WTC11 (cell line): ENCODE data around the gene ACVR1. TPM values are rescaled to one million over a fixed set of nuclear protein-coding genes. Genes with fewer than 3 reads are reported as not detected.

Experiments
- ATAC-seq: fragments of 200-7000 bp; cut with Tn5 transposase; 2 replicates; pipeline ENCODE4 v1.10.0; 2021; ENCODE audit warnings: mild to moderate bottlenecking, moderate library complexity
- CTCF ChIA-PET: fragments of 300-600 bp; sonication (Branson Sonifier 250); formaldehyde crosslinking; loops from one replicate; lab custom pipeline; 2021; ENCODE audit warnings: antibody characterized with exemption; lab: Charles Lee
- POLR2A ChIA-PET: fragments of 350-600 bp; sonication (Branson Sonifier 250); formaldehyde crosslinking; loops from one replicate; lab custom pipeline; 2021; ENCODE audit warnings: antibody characterized with exemption; lab: Charles Lee
- DNase-seq: peaks from one replicate; pipeline ENCODE4 v3.0.0; 2021; ENCODE audit warnings: low spot score
- H3K27ac Mint-ChIP-seq: 2 replicates; pipeline ENCODE4 v1.8.0; 2021; ENCODE audit warnings: mixed read lengths
- H3K27me3 Mint-ChIP-seq: 2 replicates; pipeline ENCODE4 v1.8.0; 2021; ENCODE audit warnings: low read depth, mild to moderate bottlenecking, moderate library complexity, mixed read lengths
- H3K36me3 Mint-ChIP-seq: 2 replicates; pipeline ENCODE4 v1.8.0; 2021; ENCODE audit warnings: mixed read lengths
- H3K4me1 Mint-ChIP-seq: 2 replicates; pipeline ENCODE4 v1.8.0; 2022; ENCODE audit warnings: mixed read lengths
- H3K4me3 Mint-ChIP-seq: 2 replicates; pipeline ENCODE4 v1.8.0; 2021; ENCODE audit warnings: mild to moderate bottlenecking, moderate library complexity, mixed read lengths
- H3K9me3 Mint-ChIP-seq: 2 replicates; pipeline ENCODE4 v1.8.0; 2021; ENCODE audit warnings: mixed read lengths
- ATF1 ChIP-seq: sonication (generic); formaldehyde crosslinking; IDR thresholded peaks from 2 replicates; pipeline ENCODE4 v1.8.1; 2023; ENCODE audit warnings: mild to moderate bottlenecking, moderate library complexity, missing genetic modification reagents
- CREM ChIP-seq: sonication (generic); formaldehyde crosslinking; IDR thresholded peaks from 2 replicates; pipeline ENCODE4 v1.8.1; 2022; ENCODE audit warnings: mild to moderate bottlenecking, missing genetic modification reagents, moderate library complexity
- EMX1 ChIP-seq: fragments of 250-450 bp; sonication (Bioruptor Pico); IDR thresholded peaks from 2 replicates; pipeline ENCODE4 v1.8.0; 2021; ENCODE audit warnings: mild to moderate bottlenecking
- ETV6 ChIP-seq: sonication (generic); formaldehyde crosslinking; IDR thresholded peaks from 2 replicates; pipeline ENCODE4 v1.8.1; 2022; ENCODE audit warnings: mild to moderate bottlenecking, missing genetic modification reagents
- GABPB1 ChIP-seq: sonication (generic); formaldehyde crosslinking; IDR thresholded peaks from 2 replicates; pipeline ENCODE4 v1.8.1; 2023; ENCODE audit warnings: mild to moderate bottlenecking, missing genetic modification reagents
- GRHL2 ChIP-seq: fragments of 250-450 bp; sonication (Bioruptor Pico); IDR thresholded peaks from 2 replicates; pipeline ENCODE4 v1.8.0; 2022; ENCODE audit warnings: mild to moderate bottlenecking, moderate library complexity; ENCODE audit not compliant: insufficient replicate concordance, severe bottlenecking
- JAZF1 ChIP-seq: fragments of 250-450 bp; sonication (Bioruptor Pico); IDR thresholded peaks from 2 replicates; pipeline ENCODE4 v1.9.0; 2021; ENCODE audit warnings: moderate library complexity, mild to moderate bottlenecking, inconsistent platforms
- JUN ChIP-seq: sonication (generic); formaldehyde crosslinking; IDR thresholded peaks from 2 replicates; pipeline ENCODE4 v1.8.0; 2023; ENCODE audit warnings: mild to moderate bottlenecking, missing genetic modification reagents
- MYBL2 ChIP-seq: sonication (generic); formaldehyde crosslinking; IDR thresholded peaks from 2 replicates; pipeline ENCODE4 v1.8.1; 2023; ENCODE audit warnings: mild to moderate bottlenecking, moderate library complexity, missing genetic modification reagents
- NFYB ChIP-seq: sonication (generic); formaldehyde crosslinking; conservative IDR thresholded peaks from 2 replicates; pipeline ENCODE4 v1.8.0; 2022; ENCODE audit warnings: low read depth, missing genetic modification reagents
- NR2C2 ChIP-seq: sonication (generic); formaldehyde crosslinking; IDR thresholded peaks from 2 replicates; pipeline ENCODE4 v1.8.0; 2022; ENCODE audit warnings: mild to moderate bottlenecking, missing genetic modification reagents
- NR3C1 ChIP-seq: sonication (generic); formaldehyde crosslinking; conservative IDR thresholded peaks from 2 replicates; pipeline ENCODE4 v1.8.1; 2023; ENCODE audit warnings: low read depth, mild to moderate bottlenecking, missing genetic modification reagents
- PRRX2 ChIP-seq: fragments of 250-450 bp; sonication (Bioruptor Pico); IDR thresholded peaks from 2 replicates; pipeline ENCODE4 v1.8.0; 2021; ENCODE audit warnings: mild to moderate bottlenecking
- RELA ChIP-seq: sonication (generic); formaldehyde crosslinking; IDR thresholded peaks from 2 replicates; pipeline ENCODE4 v1.8.1; 2022; ENCODE audit warnings: missing genetic modification reagents, mild to moderate bottlenecking, borderline replicate concordance
- RORB ChIP-seq: fragments of 250-450 bp; sonication (Bioruptor Pico); IDR thresholded peaks from 2 replicates; pipeline ENCODE4 v1.9.0; 2021; ENCODE audit warnings: mild to moderate bottlenecking
- SOX15 ChIP-seq: fragments of 250-450 bp; sonication (Bioruptor Pico); IDR thresholded peaks from 2 replicates; pipeline ENCODE4 v1.9.0; 2021; ENCODE audit warnings: mild to moderate bottlenecking
- TEAD1 ChIP-seq: sonication (generic); formaldehyde crosslinking; IDR thresholded peaks from 2 replicates; pipeline ENCODE4 v1.8.0; 2022; ENCODE audit warnings: mild to moderate bottlenecking, missing genetic modification reagents
- ZNF121 ChIP-seq: sonication (generic); formaldehyde crosslinking; IDR thresholded peaks from 2 replicates; pipeline ENCODE4 v1.8.0; 2023; ENCODE audit warnings: missing genetic modification reagents
- ZNF232 ChIP-seq: sonication (generic); formaldehyde crosslinking; IDR thresholded peaks from 2 replicates; pipeline ENCODE4 v1.8.0; 2022; ENCODE audit warnings: mild to moderate bottlenecking, missing genetic modification reagents
- ZNF423 ChIP-seq: fragments of 250-450 bp; sonication (Bioruptor Pico); IDR thresholded peaks from 2 replicates; pipeline ENCODE4 v2.1.2; 2022; ENCODE audit warnings: mild to moderate bottlenecking, moderate library complexity
- total RNA-seq: library from RNA; stranded (reverse); gene quantifications from 3 replicates; pipeline ENCODE4 v1.2.3, GENCODE V29; 2021
- TF ChIP-seq, protein P1 (sequence below): fragments of 250-450 bp; sonication (Bioruptor Pico); IDR thresholded peaks from 2 replicates; pipeline ENCODE4 v1.9.0; 2021; ENCODE audit warnings: mild to moderate bottlenecking, borderline replicate concordance
- TF ChIP-seq, protein P2 (sequence below): sonication (generic); formaldehyde crosslinking; IDR thresholded peaks from 2 replicates; pipeline ENCODE4 v1.8.1; 2022; ENCODE audit warnings: mild to moderate bottlenecking, missing genetic modification reagents, moderate library complexity, borderline replicate concordance
- TF ChIP-seq, protein P3 (sequence below): sonication (generic); formaldehyde crosslinking; IDR thresholded peaks from 2 replicates; pipeline ENCODE4 v1.8.0; 2022; ENCODE audit warnings: mild to moderate bottlenecking, missing genetic modification reagents
- TF ChIP-seq, protein P4 (sequence below): sonication (generic); formaldehyde crosslinking; IDR thresholded peaks from 2 replicates; pipeline ENCODE4 v1.8.0; 2022; ENCODE audit warnings: mild to moderate bottlenecking, missing genetic modification reagents
- TF ChIP-seq, protein P5 (sequence below): sonication (generic); formaldehyde crosslinking; IDR thresholded peaks from 2 replicates; pipeline ENCODE4 v1.8.1; 2022; ENCODE audit warnings: missing genetic modification reagents, borderline replicate concordance
- TF ChIP-seq, protein P6 (sequence below): sonication (generic); formaldehyde crosslinking; IDR thresholded peaks from 2 replicates; pipeline ENCODE4 v1.8.0; 2022; ENCODE audit warnings: mild to moderate bottlenecking, missing genetic modification reagents

ACVR1 gene
- total RNA-seq, 1 experiment from 2014 or later: 19.2 TPM

DNA sequence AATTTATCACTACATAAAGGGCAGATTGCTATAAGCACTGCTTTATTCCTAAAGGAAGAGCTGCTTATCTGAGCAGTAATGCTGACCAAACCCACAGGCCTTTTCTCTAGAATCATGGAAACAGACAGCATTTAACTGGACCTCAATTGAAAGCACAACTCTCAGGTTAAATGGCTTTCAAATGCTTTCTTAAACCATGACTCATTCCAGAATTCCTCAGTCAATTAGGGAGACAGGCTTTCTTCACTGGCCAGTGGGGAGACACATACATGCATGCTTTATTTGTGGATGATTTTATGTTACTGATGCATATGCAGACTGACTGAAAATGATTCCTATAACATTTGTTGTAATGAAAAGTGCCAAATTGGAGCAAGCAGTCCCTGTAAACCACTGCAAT, 114.6 kb downstream of the ACVR1 start (continued):
- TF ChIP-seq, protein P1, sequence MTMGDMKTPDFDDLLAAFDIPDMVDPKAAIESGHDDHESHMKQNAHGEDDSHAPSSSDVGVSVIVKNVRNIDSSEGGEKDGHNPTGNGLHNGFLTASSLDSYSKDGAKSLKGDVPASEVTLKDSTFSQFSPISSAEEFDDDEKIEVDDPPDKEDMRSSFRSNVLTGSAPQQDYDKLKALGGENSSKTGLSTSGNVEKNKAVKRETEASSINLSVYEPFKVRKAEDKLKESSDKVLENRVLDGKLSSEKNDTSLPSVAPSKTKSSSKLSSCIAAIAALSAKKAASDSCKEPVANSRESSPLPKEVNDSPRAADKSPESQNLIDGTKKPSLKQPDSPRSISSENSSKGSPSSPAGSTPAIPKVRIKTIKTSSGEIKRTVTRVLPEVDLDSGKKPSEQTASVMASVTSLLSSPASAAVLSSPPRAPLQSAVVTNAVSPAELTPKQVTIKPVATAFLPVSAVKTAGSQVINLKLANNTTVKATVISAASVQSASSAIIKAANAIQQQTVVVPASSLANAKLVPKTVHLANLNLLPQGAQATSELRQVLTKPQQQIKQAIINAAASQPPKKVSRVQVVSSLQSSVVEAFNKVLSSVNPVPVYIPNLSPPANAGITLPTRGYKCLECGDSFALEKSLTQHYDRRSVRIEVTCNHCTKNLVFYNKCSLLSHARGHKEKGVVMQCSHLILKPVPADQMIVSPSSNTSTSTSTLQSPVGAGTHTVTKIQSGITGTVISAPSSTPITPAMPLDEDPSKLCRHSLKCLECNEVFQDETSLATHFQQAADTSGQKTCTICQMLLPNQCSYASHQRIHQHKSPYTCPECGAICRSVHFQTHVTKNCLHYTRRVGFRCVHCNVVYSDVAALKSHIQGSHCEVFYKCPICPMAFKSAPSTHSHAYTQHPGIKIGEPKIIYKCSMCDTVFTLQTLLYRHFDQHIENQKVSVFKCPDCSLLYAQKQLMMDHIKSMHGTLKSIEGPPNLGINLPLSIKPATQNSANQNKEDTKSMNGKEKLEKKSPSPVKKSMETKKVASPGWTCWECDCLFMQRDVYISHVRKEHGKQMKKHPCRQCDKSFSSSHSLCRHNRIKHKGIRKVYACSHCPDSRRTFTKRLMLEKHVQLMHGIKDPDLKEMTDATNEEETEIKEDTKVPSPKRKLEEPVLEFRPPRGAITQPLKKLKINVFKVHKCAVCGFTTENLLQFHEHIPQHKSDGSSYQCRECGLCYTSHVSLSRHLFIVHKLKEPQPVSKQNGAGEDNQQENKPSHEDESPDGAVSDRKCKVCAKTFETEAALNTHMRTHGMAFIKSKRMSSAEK (CRISPR knock-in tag): no peak
- TF ChIP-seq, protein P2, sequence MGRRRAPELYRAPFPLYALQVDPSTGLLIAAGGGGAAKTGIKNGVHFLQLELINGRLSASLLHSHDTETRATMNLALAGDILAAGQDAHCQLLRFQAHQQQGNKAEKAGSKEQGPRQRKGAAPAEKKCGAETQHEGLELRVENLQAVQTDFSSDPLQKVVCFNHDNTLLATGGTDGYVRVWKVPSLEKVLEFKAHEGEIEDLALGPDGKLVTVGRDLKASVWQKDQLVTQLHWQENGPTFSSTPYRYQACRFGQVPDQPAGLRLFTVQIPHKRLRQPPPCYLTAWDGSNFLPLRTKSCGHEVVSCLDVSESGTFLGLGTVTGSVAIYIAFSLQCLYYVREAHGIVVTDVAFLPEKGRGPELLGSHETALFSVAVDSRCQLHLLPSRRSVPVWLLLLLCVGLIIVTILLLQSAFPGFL (CRISPR knock-in tag): no peak
- TF ChIP-seq, protein P3, sequence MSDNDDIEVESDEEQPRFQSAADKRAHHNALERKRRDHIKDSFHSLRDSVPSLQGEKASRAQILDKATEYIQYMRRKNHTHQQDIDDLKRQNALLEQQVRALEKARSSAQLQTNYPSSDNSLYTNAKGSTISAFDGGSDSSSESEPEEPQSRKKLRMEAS (CRISPR knock-in tag): no peak
- no peak for TF ChIP-seq ATF1 (CRISPR knock-in tag)

DNA sequence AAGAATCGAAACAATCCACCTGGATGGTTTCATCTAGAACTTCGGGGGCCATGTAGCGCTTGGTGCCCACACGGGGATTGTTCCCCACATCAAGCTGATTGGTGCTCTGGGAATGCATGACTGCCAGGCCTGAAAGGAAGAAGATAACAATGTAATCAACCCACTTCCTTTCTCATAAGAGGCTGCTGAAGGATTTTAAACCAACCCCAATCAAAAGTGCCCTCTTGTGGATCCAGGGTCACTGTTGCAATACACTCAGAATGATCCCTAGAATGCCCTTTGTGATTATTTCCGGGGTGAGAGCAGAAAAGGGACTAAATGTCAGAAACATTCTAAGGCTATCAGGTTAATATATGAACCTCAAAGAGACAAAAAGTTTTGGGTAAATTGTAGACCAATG, 115.2 kb downstream of the ACVR1 start:
- H3K36me3 Mint-ChIP-seq: peaks cover 53% of the 10 kb centered on the region
- H3K4me3 Mint-ChIP-seq: no peak overlapping the region
- peaks cover 44% of the 10 kb centered on the region for H3K4me1 Mint-ChIP-seq
- TF ChIP-seq NFYB (CRISPR knock-in tag) (0 out of 2 replicates have a peak, but pooled peaks have one; percentile 15), NR2C2 (CRISPR knock-in tag) (no peak), ZNF232 (CRISPR knock-in tag) (no peak)
- ATAC-seq (peak; percentile 71), DNase-seq (no peak)
- no peaks in the 10 kb centered on the region for H3K27me3 Mint-ChIP-seq
- peaks cover 30% of the 10 kb centered on the region for H3K9me3 Mint-ChIP-seq
- peak overlapping the region; percentile 61 for H3K27ac Mint-ChIP-seq
- ChIA-PET POLR2A (no interaction called here), CTCF (interaction anchor here (0.7 to 1.8 kb wide), 5 partner anchors 9 to 433 kb away, joined by 3 to 5 read pairs (median 4); partner anchors contain the start of gene ACVR1C)

DNA sequence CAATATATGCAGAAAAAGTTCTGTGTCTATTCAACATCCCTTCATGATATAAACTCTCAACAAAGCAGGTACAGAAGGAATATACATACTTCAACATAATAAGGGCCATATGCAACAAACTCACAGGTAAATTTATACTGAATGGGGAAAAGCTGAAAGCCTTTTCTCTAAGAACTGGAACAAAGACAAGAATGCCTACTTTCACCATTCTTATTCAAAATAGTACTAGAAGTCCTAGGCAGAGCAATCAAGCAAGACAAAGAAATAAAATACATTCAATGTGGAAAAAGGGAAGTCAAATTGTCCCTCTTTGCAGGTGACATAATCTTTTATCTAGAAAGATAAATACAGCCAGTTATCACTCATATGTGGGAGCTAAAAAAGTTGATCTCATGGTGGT, 116.3 kb downstream of the ACVR1 start:
- POLR2A ChIA-PET: no interaction called here
- peaks cover 56% of the 10 kb centered on the region for H3K36me3 Mint-ChIP-seq

DNA sequence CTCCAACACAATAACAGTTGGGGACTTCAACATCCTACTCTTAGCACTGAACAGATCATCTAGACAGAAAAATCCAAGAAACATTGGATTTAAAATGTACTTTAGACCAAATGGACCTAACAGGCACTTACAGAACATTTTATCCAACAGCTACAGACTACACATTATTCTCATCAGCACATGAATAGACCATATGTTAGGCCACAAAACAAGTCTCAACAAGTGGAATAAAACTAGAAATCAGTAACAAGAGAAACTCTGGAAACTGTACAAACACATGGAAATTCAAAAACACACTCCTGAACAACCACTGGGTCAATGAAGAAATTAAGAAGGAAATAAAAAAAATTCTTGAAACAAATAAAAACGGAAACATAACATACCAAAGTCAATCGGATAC, 117.5 kb downstream of the ACVR1 start:
- H3K9me3 Mint-ChIP-seq: peaks cover 40% of the 10 kb centered on the region
- TF ChIP-seq, protein P2 (CRISPR knock-in tag): no peak
- TF ChIP-seq TEAD1 (CRISPR knock-in tag): no peak
- TF ChIP-seq RELA: no peak
- TF ChIP-seq, protein P4, sequence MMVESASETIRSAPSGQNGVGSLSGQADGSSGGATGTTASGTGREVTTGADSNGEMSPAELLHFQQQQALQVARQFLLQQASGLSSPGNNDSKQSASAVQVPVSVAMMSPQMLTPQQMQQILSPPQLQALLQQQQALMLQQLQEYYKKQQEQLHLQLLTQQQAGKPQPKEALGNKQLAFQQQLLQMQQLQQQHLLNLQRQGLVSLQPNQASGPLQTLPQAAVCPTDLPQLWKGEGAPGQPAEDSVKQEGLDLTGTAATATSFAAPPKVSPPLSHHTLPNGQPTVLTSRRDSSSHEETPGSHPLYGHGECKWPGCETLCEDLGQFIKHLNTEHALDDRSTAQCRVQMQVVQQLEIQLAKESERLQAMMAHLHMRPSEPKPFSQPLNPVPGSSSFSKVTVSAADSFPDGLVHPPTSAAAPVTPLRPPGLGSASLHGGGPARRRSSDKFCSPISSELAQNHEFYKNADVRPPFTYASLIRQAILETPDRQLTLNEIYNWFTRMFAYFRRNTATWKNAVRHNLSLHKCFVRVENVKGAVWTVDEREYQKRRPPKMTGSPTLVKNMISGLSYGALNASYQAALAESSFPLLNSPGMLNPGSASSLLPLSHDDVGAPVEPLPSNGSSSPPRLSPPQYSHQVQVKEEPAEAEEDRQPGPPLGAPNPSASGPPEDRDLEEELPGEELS: no peak
- TF ChIP-seq CREM (CRISPR knock-in tag): no peak
- TF ChIP-seq ZNF121 (CRISPR knock-in tag): no peak
- TF ChIP-seq, protein P5, sequence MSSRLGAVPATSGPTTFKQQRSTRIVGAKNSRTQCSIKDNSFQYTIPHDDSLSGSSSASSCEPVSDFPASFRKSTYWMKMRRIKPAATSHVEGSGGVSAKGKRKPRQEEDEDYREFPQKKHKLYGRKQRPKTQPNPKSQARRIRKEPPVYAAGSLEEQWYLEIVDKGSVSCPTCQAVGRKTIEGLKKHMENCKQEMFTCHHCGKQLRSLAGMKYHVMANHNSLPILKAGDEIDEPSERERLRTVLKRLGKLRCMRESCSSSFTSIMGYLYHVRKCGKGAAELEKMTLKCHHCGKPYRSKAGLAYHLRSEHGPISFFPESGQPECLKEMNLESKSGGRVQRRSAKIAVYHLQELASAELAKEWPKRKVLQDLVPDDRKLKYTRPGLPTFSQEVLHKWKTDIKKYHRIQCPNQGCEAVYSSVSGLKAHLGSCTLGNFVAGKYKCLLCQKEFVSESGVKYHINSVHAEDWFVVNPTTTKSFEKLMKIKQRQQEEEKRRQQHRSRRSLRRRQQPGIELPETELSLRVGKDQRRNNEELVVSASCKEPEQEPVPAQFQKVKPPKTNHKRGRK (CRISPR knock-in tag): no peak
- TF ChIP-seq ETV6: no peak
- H3K27ac Mint-ChIP-seq: peak overlapping the region; percentile 6; the same call in 1 of the 2 replicates
- ChIA-PET CTCF (no interaction called here), POLR2A (no interaction called here)
- H3K36me3 Mint-ChIP-seq: peaks cover 58% of the 10 kb centered on the region
- DNase-seq (no peak), ATAC-seq (no peak)
- no peak overlapping the region for H3K4me3 Mint-ChIP-seq
- no peaks in the 10 kb centered on the region; the same call in 1 of the 2 replicates for H3K27me3 Mint-ChIP-seq
- peaks cover 44% of the 10 kb centered on the region for H3K4me1 Mint-ChIP-seq

More for the DNA sequence above, 116.3 kb downstream of the ACVR1 start:
- Mint-ChIP-seq H3K4me1 (peaks cover 44% of the 10 kb centered on the region), H3K27ac (peak overlapping the region; percentile 91), H3K9me3 (peaks cover 40% of the 10 kb centered on the region), H3K4me3 (peak overlapping the region; percentile 17; the same call in 1 of the 2 replicates), H3K27me3 (no peaks in the 10 kb centered on the region)
- ATAC-seq (peak; percentile 33), DNase-seq (no peak)
- CTCF ChIA-PET: interaction anchor here (0.9 to 1.4 kb wide), 3 partner anchors 9 to 432 kb away, joined by 3 to 8 read pairs (median 4); no protein-coding TSS in a partner anchor
- no peak for TF ChIP-seq EMX1 (CRISPR knock-in tag)
- no peak for TF ChIP-seq PRRX2
- no peak for TF ChIP-seq NR3C1 (CRISPR knock-in tag)
- TF ChIP-seq, protein P6, sequence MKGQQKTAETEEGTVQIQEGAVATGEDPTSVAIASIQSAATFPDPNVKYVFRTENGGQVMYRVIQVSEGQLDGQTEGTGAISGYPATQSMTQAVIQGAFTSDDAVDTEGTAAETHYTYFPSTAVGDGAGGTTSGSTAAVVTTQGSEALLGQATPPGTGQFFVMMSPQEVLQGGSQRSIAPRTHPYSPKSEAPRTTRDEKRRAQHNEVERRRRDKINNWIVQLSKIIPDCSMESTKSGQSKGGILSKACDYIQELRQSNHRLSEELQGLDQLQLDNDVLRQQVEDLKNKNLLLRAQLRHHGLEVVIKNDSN: no peak
- no peak for TF ChIP-seq JUN (CRISPR knock-in tag)
- no peak for TF ChIP-seq GABPB1 (CRISPR knock-in tag)
- TF ChIP-seq JAZF1 (CRISPR knock-in tag): no peak
- TF ChIP-seq RORB (CRISPR knock-in tag): no peak
- TF ChIP-seq SOX15: no peak
- no peak for TF ChIP-seq GRHL2
- no peak for TF ChIP-seq MYBL2 (CRISPR knock-in tag)
- TF ChIP-seq ZNF121 (CRISPR knock-in tag): no peak
- no peak for TF ChIP-seq ZNF423 (CRISPR knock-in tag)
